AG04449 (cell line): ENCODE data around the gene CFAP46.

Experiments used
- CTCF ChIA-PET: fragments of 350-600 bp; formaldehyde crosslinking; extraction: SDS; loops from one replicate; lab custom pipeline; 2021; ENCODE audit warnings: antibody characterized with exemption; lab: Yijun Ruan, JAX
- POLR2A ChIA-PET: fragments of 400-600, 350-600 bp; formaldehyde crosslinking; extraction: SDS; loops from one replicate; lab custom pipeline; 2020; ENCODE audit warnings: antibody characterized with exemption, inconsistent platforms; lab: Yijun Ruan, JAX
- DNase-seq: peaks from one replicate; pipeline ENCODE4 v3.0.0-alpha.2; 2010; ENCODE audit warnings: low read depth, low spot score
- H3K4me3 ChIP-seq: 2 replicates; pipeline ENCODE4 v1.5.1; 2011; ENCODE audit warnings: low read depth, mild to moderate bottlenecking, control low read depth, low read length
- CTCF ChIP-seq: IDR thresholded peaks from one replicate; pipeline ENCODE4 v1.5.1; 2011; ENCODE audit warnings: mild to moderate bottlenecking, moderate library complexity, low read length, control low read depth, inconsistent platforms; ENCODE audit not compliant: insufficient read depth; ENCODE audit errors: missing control alignments

Gene CFAP46

GRCh38 chr10:132850896-132851295 lies 91.5 kb downstream of the CFAP46 start:
- CTCF ChIA-PET: interaction anchor here (0.7 to 0.8 kb wide), 2 partner anchors 13 to 196 kb away, joined by 3 read pairs; no protein-coding TSS in a partner anchor
- no peak for DNase-seq
- POLR2A ChIA-PET: no interaction called here
- no peak overlapping the region for H3K4me3 ChIP-seq
- no peak for TF ChIP-seq CTCF

DNA sequence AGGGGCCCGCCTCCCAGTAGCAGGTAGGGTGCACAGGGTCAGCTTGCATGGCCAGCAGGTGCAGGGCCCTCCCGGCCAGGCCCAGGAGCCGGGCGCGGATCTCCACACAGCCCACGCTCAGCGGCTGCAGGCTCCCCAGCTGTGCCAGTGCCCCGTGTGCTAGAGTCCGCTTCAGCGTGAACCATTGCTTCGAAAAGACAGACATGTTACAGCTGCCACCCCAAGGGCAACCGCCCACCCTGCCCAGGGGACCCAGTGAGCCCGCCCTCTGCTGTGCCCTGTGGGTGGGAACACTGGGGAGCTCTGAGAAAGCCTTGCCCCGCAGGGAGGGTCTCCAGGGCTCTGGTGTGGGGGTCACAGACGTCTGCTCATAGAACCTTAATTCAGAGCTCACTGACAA lies 92.1 kb downstream of the CFAP46 start:
- CTCF ChIA-PET: interaction anchor here (0.7 kb wide), 1 partner anchor 12 kb away, joined by 3 read pairs; no protein-coding TSS in a partner anchor

GRCh38 chr10:132849546-132850031 lies 92.8 kb downstream of the CFAP46 start:
- CTCF ChIA-PET: no interaction called here
- TF ChIP-seq CTCF: no peak
- no peak overlapping the region for H3K4me3 ChIP-seq
- POLR2A ChIA-PET: no interaction called here
- DNase-seq: no peak

More for the DNA sequence above, 92.1 kb downstream of the CFAP46 start:
- TF ChIP-seq CTCF: no peak
- POLR2A ChIA-PET: no interaction called here
- DNase-seq: no peak
- no peak overlapping the region for H3K4me3 ChIP-seq

DNA sequence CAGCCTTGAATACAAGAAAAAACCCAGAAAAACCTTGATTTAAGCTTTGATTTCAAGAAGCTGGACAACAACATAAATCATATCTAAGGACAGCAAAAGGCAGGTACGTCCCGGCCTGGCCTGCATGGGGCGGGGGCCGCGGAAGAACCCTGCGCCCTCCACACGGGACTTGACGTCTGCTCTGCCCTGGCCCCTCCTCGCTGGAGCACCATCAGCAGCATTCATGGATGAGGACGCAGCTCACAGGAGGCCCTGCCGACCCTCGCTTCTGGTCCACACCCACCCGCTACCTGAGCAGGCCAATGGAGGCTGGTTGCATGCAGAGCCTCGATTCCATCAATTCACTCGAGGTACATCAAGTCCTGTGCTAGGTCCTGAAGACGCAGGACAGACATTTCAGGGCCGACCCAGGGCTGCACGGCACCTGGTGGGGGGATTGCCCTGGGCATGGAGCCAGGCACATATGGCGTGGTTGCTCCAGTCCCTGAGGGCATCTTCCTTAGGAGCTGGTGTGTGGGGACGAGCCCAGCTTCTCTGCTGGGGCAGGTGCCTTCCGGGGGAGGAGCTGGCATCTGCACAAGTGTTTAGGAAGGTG lies 93.3 kb downstream of the CFAP46 start:
- DNase-seq: no peak
- ChIA-PET POLR2A (no interaction called here), CTCF (interaction anchor here (0.8 kb wide), 1 partner anchor 8 kb away, joined by 3 read pairs; no protein-coding TSS in a partner anchor)
- no peak overlapping the region for H3K4me3 ChIP-seq
- no peak for TF ChIP-seq CTCF

- CTCF ChIA-PET: no interaction called here
- POLR2A ChIA-PET: no interaction called here
- DNase-seq: no peak
- TF ChIP-seq CTCF: no peak
- H3K4me3 ChIP-seq: no peak overlapping the region
Measured at GRCh38 chr10:132848291-132848701, 94.1 kb downstream of the CFAP46 start.

DNA sequence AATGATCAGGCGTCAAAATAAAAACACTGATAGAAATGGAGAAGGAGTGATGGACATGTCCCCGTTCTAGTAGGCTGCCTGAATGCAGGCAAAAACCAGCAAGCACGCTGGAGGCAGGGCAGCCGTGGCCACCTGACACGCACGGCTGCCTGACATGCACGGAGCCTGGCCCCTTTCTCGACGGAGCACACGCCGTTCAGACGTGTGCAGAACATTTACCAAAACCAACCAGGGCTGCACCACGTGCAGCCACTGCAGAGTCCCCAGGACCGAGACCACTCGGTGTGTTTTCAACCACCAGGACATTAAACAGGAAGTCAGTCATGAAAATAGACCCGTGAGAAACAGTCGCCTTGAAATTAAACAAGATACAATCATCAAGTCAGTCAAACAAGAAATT lies 94.5 kb downstream of the CFAP46 start:
- ChIA-PET POLR2A (no interaction called here), CTCF (no interaction called here)
- no peak for TF ChIP-seq CTCF
- no peak overlapping the region for H3K4me3 ChIP-seq
- no peak for DNase-seq
